Epidermal melanocyte (primary cell): ENCODE measurements around the gene TP53RK.

Source experiments
- DNase-seq: peaks from one replicate; pipeline ENCODE4 v3.0.0; 2011; ENCODE audit warnings: low spot score; ENCODE audit not compliant: insufficient read length

The TP53RK gene

GRCh38 chr20:46689082-46689753 lies at the start of gene TP53RK:
TSS of gene TP53RK (minus strand) at chr20:46689444. CDS start at chr20:46689414, 30 bp downstream.
- DNase-seq: peak; percentile 96

- no peak for DNase-seq
These were observed 46.2 kb upstream of the TP53RK start for GRCh38 chr20:46735436-46735835.

GRCh38 chr20:46731770-46732169 lies 42.5 kb upstream of the TP53RK start:
- no peak for DNase-seq

GRCh38 chr20:46725186-46726165 lies 36.2 kb upstream of the TP53RK start:
- no peak for DNase-seq

- DNase-seq: no peak
These were observed 35.2 kb upstream of the TP53RK start for GRCh38 chr20:46724343-46724959.

GRCh38 chr20:46723039-46723438 lies 33.8 kb upstream of the TP53RK start:
- DNase-seq: no peak

- DNase-seq: no peak
These were observed 33.2 kb upstream of the TP53RK start for GRCh38 chr20:46722450-46722849.

GRCh38 chr20:46721476-46721875 lies 32.2 kb upstream of the TP53RK start:
- no peak for DNase-seq

- no peak for DNase-seq
These were observed 31.7 kb upstream of the TP53RK start for GRCh38 chr20:46720776-46721425.

GRCh38 chr20:46720019-46720418 lies 30.8 kb upstream of the TP53RK start:
- no peak for DNase-seq

- DNase-seq: no peak
These were observed 28.7 kb upstream of the TP53RK start for GRCh38 chr20:46717818-46718541.

GRCh38 chr20:46715292-46715756 lies 26.1 kb upstream of the TP53RK start:
- peak; percentile 38 for DNase-seq

- no peak for DNase-seq
These were observed 25.0 kb upstream of the TP53RK start for GRCh38 chr20:46713957-46714834.

- no peak for DNase-seq
These were observed 22.9 kb upstream of the TP53RK start for GRCh38 chr20:46712056-46712636.

GRCh38 chr20:46710153-46710913 lies 21.1 kb upstream of the TP53RK start:
- no peak for DNase-seq

GRCh38 chr20:46709459-46710152 lies 20.4 kb upstream of the TP53RK start, which contains the start of gene SLC2A10:
TSS of gene SLC2A10 (plus strand) at chr20:46709649. CDS start at chr20:46709737, 88 bp downstream.
- DNase-seq: no peak

- no peak for DNase-seq
These were observed 19.8 kb upstream of the TP53RK start for GRCh38 chr20:46709055-46709458.
